HG03439 (cell line): ENCODE data around the gene IP6K1.
"Not testable (repeated sequence)": the region's sequence is repeated elsewhere in the genome, so short reads cannot be mapped to it uniquely, and the experiment has no call there.

Experiments used
- ATAC-seq: cut with Tn5 transposase; IDR thresholded peaks from one replicate; pipeline ENCODE4 v1.9.1; 2021; ENCODE audit warnings: mild to moderate bottlenecking, moderate library complexity; ENCODE audit not compliant: unreplicated experiment

The IP6K1 gene

DNA sequence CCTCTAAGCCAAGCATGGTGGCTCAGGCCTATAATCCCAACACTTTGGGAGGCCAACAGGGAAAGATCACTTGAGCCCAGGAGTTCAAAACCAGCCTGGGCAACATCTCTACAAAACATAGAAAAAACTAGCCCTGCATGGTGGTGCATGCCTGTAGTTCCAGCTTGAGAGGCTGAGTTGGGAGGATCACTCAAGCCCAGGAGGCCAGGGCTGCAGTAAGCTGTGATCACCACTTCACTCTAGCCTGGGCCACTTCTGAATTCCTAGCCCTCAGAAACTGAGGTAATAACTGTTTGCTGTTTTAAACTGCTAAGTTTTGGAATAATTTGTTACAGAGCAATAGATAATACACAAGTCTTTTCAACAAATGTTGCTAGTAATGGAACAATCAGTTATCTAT is 16.4 kb downstream of the IP6K1 start:
- ATAC-seq: no peak

- ATAC-seq: no peak
Observed at GRCh38 chr3:49769286-49769915, 16.9 kb downstream of the IP6K1 start.

DNA sequence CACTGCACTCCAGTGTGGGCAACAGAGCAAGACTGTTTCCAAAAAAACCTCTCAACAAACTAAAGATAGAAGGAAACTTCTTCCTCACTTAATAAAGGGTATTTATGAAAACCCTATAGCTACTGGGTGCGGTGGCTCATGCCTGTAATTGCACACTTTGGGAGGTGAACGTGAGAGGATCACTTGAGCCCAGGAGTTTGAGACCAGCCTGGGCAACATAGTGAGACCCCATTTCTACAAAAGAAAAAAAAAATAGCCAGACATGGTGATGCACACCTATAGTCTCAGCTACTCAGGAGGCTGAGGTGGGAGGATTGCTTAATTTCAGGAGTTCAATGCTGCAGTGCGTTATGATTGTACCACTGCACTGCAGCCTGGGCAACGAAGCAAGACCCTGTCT is 22.4 kb downstream of the IP6K1 start:
- no peak for ATAC-seq

DNA sequence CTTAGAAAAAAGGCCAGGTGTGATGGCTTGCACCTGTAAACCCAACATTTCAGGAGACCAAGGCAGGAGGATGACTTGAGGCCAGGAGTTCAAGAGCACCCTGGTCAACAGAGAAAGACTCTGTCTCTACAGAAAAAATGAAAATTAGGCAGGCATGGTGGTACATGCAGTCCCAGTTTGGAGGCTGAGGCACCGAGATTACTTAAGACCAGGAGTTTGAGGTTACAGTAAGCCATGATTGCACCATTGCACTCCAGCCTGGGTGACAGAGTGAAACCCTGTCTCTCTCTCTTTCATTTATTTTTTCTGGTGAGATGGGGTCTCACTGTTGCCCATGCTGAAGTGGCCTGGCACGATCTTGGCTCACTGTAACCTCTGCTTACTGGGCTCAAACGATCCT is 24.7 kb downstream of the IP6K1 start:
- no peak for ATAC-seq

DNA sequence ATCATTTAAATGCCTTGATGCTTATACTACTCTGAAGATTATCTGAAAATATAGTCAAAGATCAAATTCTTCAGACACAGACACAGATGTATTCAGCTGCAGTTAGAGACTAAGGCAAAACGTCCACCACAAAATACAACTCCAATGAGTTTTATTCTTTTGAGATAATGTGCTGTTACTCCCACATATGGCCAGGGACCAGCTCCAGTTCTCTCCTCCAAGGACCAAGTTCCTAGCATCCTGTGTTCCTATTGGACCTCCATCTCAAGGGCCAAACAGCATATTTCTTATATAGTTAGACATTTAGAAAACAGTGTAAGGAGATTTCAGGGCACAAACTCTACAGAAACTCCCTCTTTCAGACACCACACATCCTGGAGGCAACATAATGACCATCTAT is 27.1 kb downstream of the IP6K1 start:
- no peak for ATAC-seq

- ATAC-seq: no peak
Observed at GRCh38 chr3:49757197-49757596, 29.1 kb downstream of the IP6K1 start.

- ATAC-seq: no peak
Observed at GRCh38 chr3:49756036-49756435, 30.3 kb downstream of the IP6K1 start.

- ATAC-seq: no peak
Observed at GRCh38 chr3:49754536-49754935, 31.8 kb downstream of the IP6K1 start.

- ATAC-seq: no peak
Observed at GRCh38 chr3:49751501-49751900, 34.8 kb downstream of the IP6K1 start.

DNA sequence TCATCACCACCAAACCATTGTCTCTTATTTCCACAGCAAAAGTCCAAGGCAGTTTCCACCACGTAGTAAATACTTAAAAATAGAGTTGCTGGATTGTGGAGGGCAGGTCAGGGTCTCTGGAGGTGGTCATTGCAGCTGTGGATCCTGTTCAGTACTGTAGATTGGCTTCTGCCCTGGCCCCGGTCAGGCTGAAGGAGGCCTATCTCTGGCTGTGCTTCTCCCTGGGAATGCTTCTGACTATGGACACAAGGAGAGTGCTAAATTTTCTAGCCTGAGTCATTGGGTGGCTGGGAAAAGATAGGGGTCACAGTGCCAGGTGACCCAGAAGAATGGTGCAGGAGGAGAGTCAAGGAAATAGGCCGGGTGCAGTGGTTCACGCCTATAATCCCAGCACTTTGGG is 36.3 kb downstream of the IP6K1 start:
- no peak for ATAC-seq

- not testable (repeated sequence) for ATAC-seq
Observed at GRCh38 chr3:49748874-49749273, 37.5 kb downstream of the IP6K1 start.

DNA sequence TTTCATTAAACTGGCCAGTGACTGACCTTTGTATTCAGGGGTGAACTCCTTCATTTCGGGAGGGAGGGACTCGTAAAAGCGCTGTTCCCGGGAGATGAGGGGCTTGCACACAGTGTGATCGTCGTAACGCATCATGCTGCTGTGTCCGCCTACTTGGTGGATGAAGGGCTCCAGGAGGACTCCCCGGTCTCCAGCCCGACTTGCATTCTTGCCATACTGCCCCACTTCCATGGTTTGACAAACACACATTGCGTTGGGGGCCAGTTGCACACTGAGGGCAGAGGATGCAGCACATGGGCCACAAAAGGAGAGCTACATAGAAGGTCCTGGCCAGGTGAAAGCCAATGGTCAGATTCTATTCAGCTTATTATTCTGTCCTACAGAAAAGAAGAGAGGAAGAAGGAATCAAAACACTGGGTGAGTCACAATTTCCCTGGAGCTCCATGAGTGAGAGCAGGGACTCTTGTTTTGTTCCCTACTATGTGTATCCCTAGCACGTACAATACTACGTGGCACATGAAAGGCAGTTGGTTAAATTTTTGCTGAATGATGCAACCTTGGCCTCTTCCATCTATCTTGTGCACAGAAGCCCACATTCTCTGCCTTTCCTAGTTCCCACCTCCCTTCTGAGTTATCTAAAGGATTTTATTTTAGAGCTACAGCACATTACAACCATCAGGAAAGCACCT is 38.4 kb downstream of the IP6K1 start:
- no peak for ATAC-seq

- no peak for ATAC-seq
Observed at GRCh38 chr3:49745986-49746385, 40.4 kb downstream of the IP6K1 start.

DNA sequence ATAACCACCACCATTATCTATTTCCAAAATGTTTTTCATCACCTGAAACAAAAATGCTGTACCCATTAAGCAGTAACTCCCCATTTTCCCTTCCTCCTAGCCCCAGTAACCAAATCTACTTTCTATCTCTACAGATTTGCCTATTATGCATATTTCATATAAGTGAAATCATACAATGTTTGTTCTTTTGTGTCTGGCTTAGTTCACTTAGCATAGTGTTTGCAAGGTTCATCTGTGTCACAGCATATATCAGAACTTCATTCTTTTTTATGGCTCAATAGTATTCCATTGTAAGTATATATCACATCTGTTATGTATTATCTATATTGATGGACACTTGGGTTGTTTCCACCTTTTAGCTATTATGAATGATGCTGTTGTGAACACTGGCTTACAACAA is 45.9 kb downstream of the IP6K1 start:
- ATAC-seq: no peak

DNA sequence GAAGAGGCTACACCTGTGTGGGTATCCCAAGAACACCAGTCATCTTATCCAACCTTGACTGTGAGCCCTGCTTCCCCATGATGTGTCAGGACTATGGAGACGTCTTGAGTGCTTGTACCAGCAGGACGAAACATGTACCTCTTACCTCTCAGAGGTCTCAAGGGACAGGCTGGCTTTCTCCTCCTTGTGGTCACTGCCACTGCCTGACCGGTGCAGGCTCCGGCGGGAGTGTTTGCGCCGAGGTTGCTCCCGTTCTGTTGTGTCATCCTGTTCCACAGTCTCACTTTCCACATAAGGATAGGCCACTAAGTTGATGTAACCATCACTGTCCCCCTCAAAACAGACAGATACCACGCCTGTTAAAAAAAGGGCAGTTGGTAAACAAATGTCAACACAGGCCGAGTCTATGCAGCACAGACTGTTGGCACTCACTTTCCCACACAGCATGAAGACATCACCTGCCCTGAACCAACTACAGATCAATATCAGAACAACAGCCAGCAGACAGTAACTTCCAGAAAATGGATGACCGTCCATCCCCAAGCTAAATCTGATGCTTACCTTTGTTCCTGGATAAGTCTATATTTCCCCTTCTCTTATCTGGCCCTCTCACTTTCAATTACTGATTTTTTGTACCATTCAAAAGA is 48.2 kb downstream of the IP6K1 start:
- no peak for ATAC-seq

GRCh38 chr3:49734752-49735151 is 51.6 kb downstream of the IP6K1 start:
- ATAC-seq: no peak

- no peak for ATAC-seq
Observed at GRCh38 chr3:49733551-49733950, 52.8 kb downstream of the IP6K1 start.

GRCh38 chr3:49732597-49732996 is 53.7 kb downstream of the IP6K1 start:
- ATAC-seq: no peak

DNA sequence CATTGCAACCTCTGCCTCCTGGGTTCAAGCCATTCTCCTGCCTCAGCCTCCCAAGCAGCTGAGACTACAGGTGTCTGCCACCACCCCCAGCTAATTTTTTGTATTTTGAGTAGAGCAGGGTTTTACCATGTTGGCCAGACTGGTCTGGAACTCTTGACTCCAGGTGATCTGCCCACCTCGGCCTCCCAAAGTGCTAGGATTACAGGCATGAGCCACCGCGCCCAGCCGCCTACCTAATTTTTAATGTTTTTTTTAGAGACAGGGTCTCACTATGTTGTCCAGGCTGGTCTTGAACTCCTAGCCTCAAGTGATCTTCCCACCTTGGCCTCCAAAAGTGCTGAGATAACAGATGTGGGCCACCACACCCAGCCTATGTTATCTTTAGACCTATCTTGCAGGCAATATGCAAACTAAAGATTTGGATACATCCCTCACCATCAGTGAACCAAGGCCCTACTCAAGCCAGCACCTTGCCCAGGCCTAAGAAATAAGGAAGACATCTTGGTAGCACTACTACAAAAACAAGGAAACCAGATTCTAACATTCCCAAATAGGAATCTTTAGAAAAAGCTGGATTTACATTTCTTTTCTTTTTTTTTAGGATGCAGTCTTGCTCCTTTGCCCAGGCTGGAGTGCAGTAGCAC is 56.3 kb downstream of the IP6K1 start:
- no peak for ATAC-seq

DNA sequence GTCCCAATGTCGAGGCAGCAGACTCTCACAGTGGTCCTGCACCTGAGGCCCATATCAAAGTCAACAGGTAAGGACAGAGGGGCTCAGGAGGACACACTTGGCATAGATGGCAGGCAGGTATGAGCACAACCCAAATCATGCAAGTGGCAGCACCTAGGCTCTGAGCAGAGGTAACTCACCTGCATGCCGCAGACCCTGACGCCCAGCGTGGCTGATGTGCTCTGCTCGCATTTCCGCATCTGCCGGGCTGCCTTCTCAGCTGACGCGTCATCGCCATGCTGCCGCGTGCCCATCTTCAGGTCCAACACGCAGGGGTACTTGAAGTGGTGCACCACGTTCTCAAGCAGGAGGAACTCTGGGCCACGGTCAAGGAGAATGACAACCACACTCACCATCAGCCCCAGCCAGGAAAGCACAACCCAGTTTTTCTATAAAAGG is 58.4 kb downstream of the IP6K1 start:
- ATAC-seq: no peak

DNA sequence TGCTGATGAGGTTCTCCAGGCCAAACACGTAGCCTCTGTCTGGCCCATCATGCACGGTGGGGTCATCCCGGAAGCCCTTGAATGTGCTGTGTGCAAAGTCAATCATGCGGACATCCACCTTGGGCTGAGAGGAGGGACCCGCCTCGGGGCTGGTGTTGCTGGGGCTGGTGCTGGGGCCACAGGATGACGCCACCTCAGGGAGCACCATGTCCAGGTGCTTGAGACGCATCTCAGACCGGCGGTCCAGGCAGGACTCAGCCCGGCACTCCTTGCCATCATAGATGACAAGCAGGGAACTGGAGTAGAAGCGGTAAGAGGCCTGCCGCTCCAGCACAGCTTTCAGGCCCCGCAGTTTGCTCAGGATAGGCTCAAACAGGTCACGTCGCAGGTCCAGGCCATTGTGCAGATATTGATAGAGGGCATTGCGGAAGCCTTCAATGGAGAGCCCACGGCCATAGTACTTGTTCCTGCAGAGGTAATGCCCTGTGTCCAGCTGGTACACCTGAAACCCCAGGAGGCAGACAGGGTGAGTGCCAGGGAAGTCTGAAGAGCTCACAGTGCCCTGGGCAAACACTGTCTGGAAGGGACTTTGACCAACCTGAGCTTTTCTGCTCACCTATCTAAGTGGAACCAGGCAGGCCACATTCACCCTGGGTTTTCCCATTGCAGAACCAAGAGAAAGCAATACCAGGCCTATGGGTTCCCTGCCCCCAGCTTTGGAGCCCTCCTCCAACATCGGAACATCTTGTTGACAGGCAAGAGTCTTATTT is 59.0 kb downstream of the IP6K1 start:
- no peak for ATAC-seq
